ENCODE measurements around the gene ZFHX3. TPM values are rescaled to one million over a fixed set of nuclear protein-coding genes. Genes with fewer than 3 reads are reported as not detected.

Gene ZFHX3
- polyA plus RNA-seq, 4 donors = 0.45 to 12.8 (median 2.7) TPM

DNA sequence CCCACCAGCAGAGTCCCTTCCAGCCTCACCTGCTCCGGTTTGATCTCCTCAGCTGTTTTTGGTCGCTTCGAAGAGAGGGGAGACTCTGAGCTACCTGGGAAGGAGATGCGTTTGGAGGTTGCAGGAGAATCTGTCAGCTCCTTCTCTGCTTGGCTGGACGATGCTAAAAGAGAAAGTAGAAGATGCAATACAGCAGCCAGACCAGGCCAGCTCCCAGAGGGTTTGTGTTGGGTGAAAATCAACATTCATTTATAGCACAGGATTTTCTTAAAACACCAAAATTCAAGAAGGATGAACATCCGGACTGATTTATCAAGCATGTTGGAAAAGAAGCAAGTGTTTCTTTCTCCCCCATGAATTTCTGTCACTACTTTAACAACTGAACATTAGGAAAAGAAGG is 236.1 kb downstream of the ZFHX3 start:
- no peak overlapping the region for H3K4me3 ChIP-seq (ENCODE audit: low read depth in 1 of 3, low read length in 3 of 3)

DNA sequence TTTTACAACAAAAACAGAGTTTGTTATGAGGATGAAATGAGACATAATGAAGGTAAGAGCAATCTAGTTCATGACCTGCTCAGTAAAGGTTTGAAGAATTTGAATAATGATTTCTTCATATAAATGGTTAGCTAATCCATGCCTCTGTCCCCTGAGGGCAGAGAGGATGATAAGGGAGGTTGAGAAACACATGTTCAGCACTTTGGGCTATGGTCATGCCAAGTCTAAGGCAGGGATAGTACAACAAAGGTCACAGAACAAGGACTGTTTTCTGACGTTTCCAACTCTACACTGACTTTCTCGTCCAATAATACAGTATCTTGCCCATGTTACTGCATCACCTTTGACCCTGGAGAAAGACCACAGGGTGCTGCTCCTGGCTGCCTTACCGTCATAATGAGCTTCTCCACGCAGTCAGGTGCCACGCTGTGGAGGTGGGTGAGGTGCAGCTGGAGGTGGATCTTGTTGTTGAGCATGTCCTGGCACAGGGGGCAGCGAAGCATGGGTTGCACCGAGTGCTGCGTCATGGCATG is 236.7 kb downstream of the ZFHX3 start:
- Histone ChIP-seq H3K4me3 (ENCODE audit: low read depth in 1 of 3, low read length in 3 of 3) (no peak overlapping the region), H3K4me1 (ENCODE audit: control insufficient read depth in 3 of 3, insufficient read depth in 2 of 3, low read depth in 1 of 3, low read length in 2 of 3) (peaks cover 0 to 3% (median 0%) of the 10 kb centered on the region in 3 donors), H3K27me3 (ENCODE audit: control insufficient read depth in 3 of 3, insufficient read depth in 3 of 3, low read length in 3 of 3) (no peaks in the 10 kb centered on the region), H3K9me3 (ENCODE audit: control insufficient read depth in 2 of 2, insufficient read depth in 1 of 2, low read depth in 1 of 2, low read length in 1 of 2) (no peaks in the 10 kb centered on the region), H3K36me3 (ENCODE audit: control insufficient read depth in 3 of 3, insufficient read depth in 2 of 3, low read depth in 1 of 3, low read length in 3 of 3) (peaks cover 0 to 19% (median 2%) of the 10 kb centered on the region in 3 donors), H3K27ac (ENCODE audit: low read depth in 1 of 3, low read length in 2 of 3) (no peak overlapping the region)
- 88 to 92% (median 89%) methylated on average over 8 of the region's 8 CpGs for WGBS, 3 donors
- DNase-seq = no peak
- no peak for FAIRE-seq

More for the DNA sequence above, 236.1 kb downstream of the ZFHX3 start:
- Histone ChIP-seq H3K9me3 (ENCODE audit: control insufficient read depth in 2 of 2, insufficient read depth in 1 of 2, low read depth in 1 of 2, low read length in 1 of 2) (no peaks in the 10 kb centered on the region), H3K36me3 (ENCODE audit: control insufficient read depth in 3 of 3, insufficient read depth in 2 of 3, low read depth in 1 of 3, low read length in 3 of 3) (peaks cover 0 to 17% (median 2%) of the 10 kb centered on the region in 3 donors), H3K27ac (ENCODE audit: low read depth in 1 of 3, low read length in 2 of 3) (no peak overlapping the region), H3K27me3 (ENCODE audit: control insufficient read depth in 3 of 3, insufficient read depth in 3 of 3, low read length in 3 of 3) (no peaks in the 10 kb centered on the region), H3K4me1 (ENCODE audit: control insufficient read depth in 3 of 3, insufficient read depth in 2 of 3, low read depth in 1 of 3, low read length in 2 of 3) (peaks cover 0 to 3% (median 0%) of the 10 kb centered on the region in 3 donors)
- WGBS, 3 donors = 90 to 92% (median 90%) methylated on average over 6 of the region's 6 CpGs
- DNase-seq = no peak
- FAIRE-seq = no peak

DNA sequence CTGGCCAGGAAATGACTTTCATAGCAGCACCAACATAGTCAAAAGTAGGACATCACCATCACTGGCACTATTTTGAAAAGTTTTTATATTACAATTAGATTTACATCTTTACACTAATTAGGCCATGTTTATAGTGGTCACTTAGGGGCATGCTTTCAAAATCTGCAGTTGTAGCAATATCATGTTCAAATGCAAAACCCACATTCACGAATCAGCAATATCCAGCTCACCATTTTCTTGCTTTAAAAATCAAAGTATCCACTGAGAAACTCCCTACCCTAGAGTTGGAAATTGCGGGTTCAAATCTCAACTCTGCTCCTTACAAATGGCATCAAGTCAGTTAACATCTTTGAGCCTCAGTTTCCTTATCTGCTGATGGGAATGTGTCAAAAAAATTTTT is 237.4 kb downstream of the ZFHX3 start:
- Histone ChIP-seq H3K9me3 (ENCODE audit: control insufficient read depth in 2 of 2, insufficient read depth in 1 of 2, low read depth in 1 of 2, low read length in 1 of 2) (no peaks in the 10 kb centered on the region), H3K27ac (ENCODE audit: low read depth in 1 of 3, low read length in 2 of 3) (no peak overlapping the region), H3K4me3 (ENCODE audit: low read depth in 1 of 3, low read length in 3 of 3) (no peak overlapping the region), H3K4me1 (ENCODE audit: control insufficient read depth in 3 of 3, insufficient read depth in 2 of 3, low read depth in 1 of 3, low read length in 2 of 3) (peaks cover 0 to 3% (median 0%) of the 10 kb centered on the region in 3 donors), H3K36me3 (ENCODE audit: control insufficient read depth in 3 of 3, insufficient read depth in 2 of 3, low read depth in 1 of 3, low read length in 3 of 3) (peaks cover 0 to 22% (median 2%) of the 10 kb centered on the region in 3 donors), H3K27me3 (ENCODE audit: control insufficient read depth in 3 of 3, insufficient read depth in 3 of 3, low read length in 3 of 3) (no peaks in the 10 kb centered on the region)
- no peak for FAIRE-seq
- DNase-seq = no peak
- WGBS, 3 donors = 65 to 91% (median 91%) methylated on average over 2 of the region's 2 CpGs

DNA sequence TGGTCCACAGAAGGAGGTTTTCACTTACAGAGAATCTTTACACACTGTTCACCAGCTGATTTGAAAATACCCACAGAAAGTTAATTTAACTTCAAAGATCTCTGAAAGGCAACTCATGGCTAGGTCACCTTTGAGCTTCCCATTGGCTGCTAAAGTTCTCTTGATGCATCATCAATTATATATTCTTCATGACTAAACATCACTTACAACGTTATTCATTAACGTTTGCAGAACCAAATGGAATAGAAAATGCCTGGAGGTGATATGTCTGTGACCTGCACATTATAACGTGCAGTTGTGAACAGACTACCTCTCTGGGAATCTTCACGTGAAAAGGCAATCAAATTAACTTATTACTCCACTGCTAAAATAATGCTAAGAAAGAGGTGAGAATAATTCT is 238.5 kb downstream of the ZFHX3 start:
- H3K4me1 ChIP-seq (ENCODE audit: control insufficient read depth in 3 of 3, insufficient read depth in 2 of 3, low read depth in 1 of 3, low read length in 2 of 3) = peaks cover 0 to 3% (median 0%) of the 10 kb centered on the region in 3 donors
- H3K27me3 ChIP-seq (ENCODE audit: control insufficient read depth in 3 of 3, insufficient read depth in 3 of 3, low read length in 3 of 3) = no peaks in the 10 kb centered on the region
- no peak overlapping the region for H3K4me3 ChIP-seq (ENCODE audit: low read depth in 1 of 3, low read length in 3 of 3)
- FAIRE-seq = no peak
- no peaks in the 10 kb centered on the region for H3K9me3 ChIP-seq (ENCODE audit: control insufficient read depth in 2 of 2, insufficient read depth in 1 of 2, low read depth in 1 of 2, low read length in 1 of 2)
- H3K27ac ChIP-seq (ENCODE audit: low read depth in 1 of 3, low read length in 2 of 3) = no peak overlapping the region
- 87 to 91% (median 90%) methylated on average over 4 of the region's 4 CpGs for WGBS, 3 donors
- no peak for DNase-seq
- H3K36me3 ChIP-seq (ENCODE audit: control insufficient read depth in 3 of 3, insufficient read depth in 2 of 3, low read depth in 1 of 3, low read length in 3 of 3) = peaks cover 0 to 22% (median 2%) of the 10 kb centered on the region in 3 donors

DNA sequence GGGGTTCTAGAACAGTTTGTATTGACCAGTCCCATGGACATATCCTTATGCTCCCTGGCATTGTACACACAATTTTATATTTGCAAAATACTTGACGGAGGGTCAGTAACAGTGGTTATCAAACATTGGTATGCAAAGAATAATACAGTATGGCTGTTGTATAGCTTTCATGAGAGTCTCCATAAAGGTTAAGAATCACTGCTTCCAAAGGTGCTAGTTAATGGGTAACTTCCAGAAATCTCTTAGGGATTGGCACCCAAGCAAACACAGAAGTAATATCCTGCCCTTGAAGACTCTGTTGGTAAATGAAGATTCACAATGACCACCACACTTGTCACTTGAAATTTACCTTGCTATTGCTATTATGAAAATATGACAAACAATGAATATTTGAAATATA is 239.2 kb downstream of the ZFHX3 start:
- H3K27ac ChIP-seq (ENCODE audit: low read depth in 1 of 3, low read length in 2 of 3) = no peak overlapping the region
- FAIRE-seq (no peak), DNase-seq (peak; percentile 12 to 28)
- no peak overlapping the region for H3K4me3 ChIP-seq (ENCODE audit: low read depth in 1 of 3, low read length in 3 of 3)
- H3K27me3 ChIP-seq (ENCODE audit: control insufficient read depth in 3 of 3, insufficient read depth in 3 of 3, low read length in 3 of 3) = no peaks in the 10 kb centered on the region
- peaks cover 0 to 22% (median 2%) of the 10 kb centered on the region in 3 donors for H3K36me3 ChIP-seq (ENCODE audit: control insufficient read depth in 3 of 3, insufficient read depth in 2 of 3, low read depth in 1 of 3, low read length in 3 of 3)
- H3K9me3 ChIP-seq (ENCODE audit: control insufficient read depth in 2 of 2, insufficient read depth in 1 of 2, low read depth in 1 of 2, low read length in 1 of 2) = no peaks in the 10 kb centered on the region
- WGBS, 3 donors = 66 to 86% (median 81%) methylated on average over 1 of the region's 1 CpG
- H3K4me1 ChIP-seq (ENCODE audit: control insufficient read depth in 3 of 3, insufficient read depth in 2 of 3, low read depth in 1 of 3, low read length in 2 of 3) = peaks cover 0 to 3% (median 0%) of the 10 kb centered on the region in 3 donors

DNA sequence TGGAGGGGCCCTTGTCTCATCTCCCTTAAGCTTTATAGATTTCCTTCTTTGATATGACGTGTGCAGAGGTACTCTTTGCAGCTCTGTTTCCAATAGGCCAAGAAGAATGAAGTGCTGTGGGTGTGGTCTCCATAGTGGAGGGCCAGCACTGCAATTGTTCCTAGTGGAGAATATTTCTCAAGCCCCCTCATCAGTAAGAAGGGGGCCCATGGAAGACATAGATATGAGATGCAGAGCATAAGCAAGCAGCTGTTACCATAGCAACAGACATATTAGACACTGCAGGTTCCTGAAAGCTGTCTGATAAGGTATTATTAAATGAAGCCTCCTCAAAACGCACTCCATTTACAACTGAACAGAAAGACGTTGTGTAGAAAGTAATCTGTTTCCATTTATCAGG is 240.7 kb downstream of the ZFHX3 start:
- peaks cover 0 to 3% (median 0%) of the 10 kb centered on the region in 3 donors for H3K4me1 ChIP-seq (ENCODE audit: control insufficient read depth in 3 of 3, insufficient read depth in 2 of 3, low read depth in 1 of 3, low read length in 2 of 3)
- H3K27ac ChIP-seq (ENCODE audit: low read depth in 1 of 3, low read length in 2 of 3) = no peak overlapping the region
- FAIRE-seq (no peak), DNase-seq (no peak)
- WGBS, 3 donors = 78 to 82% (median 79%) methylated on average over 3 of the region's 3 CpGs
- H3K27me3 ChIP-seq (ENCODE audit: control insufficient read depth in 3 of 3, insufficient read depth in 3 of 3, low read length in 3 of 3) = no peaks in the 10 kb centered on the region
- peaks cover 0 to 22% (median 2%) of the 10 kb centered on the region in 3 donors for H3K36me3 ChIP-seq (ENCODE audit: control insufficient read depth in 3 of 3, insufficient read depth in 2 of 3, low read depth in 1 of 3, low read length in 3 of 3)
- no peak overlapping the region for H3K4me3 ChIP-seq (ENCODE audit: low read depth in 1 of 3, low read length in 3 of 3)
- H3K9me3 ChIP-seq (ENCODE audit: control insufficient read depth in 2 of 2, insufficient read depth in 1 of 2, low read depth in 1 of 2, low read length in 1 of 2) = no peaks in the 10 kb centered on the region

DNA sequence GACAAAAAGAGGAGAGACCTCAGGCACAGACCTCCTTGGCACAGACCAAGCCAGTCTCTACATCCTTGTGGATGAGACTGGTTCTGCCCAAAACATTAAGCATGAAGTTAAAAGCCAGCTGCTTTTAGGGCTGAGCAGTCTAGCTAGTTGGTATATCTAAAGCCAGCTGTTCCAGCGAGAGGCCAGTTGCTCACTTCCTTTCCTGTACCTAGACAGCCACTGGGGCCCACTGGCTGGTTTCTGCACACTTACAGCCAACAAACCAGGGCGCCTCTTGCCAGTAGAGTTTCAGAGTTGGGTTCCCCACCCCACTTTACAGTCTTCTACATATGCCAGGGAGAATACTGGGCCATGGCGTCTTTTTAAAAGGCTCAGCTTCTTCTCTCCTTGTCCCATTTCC is 242.4 kb downstream of the ZFHX3 start:
- no peak overlapping the region for H3K4me3 ChIP-seq (ENCODE audit: low read depth in 1 of 3, low read length in 3 of 3)
- WGBS, 3 donors = 93 to 97% (median 93%) methylated on average over 3 of the region's 3 CpGs
- peaks cover 0 to 17% (median 0%) of the 10 kb centered on the region in 3 donors for H3K36me3 ChIP-seq (ENCODE audit: control insufficient read depth in 3 of 3, insufficient read depth in 2 of 3, low read depth in 1 of 3, low read length in 3 of 3)
- no peak overlapping the region for H3K27ac ChIP-seq (ENCODE audit: low read depth in 1 of 3, low read length in 2 of 3)
- no peak for DNase-seq
- peaks cover 0 to 3% (median 0%) of the 10 kb centered on the region in 3 donors for H3K4me1 ChIP-seq (ENCODE audit: control insufficient read depth in 3 of 3, insufficient read depth in 2 of 3, low read depth in 1 of 3, low read length in 2 of 3)
- no peaks in the 10 kb centered on the region for H3K9me3 ChIP-seq (ENCODE audit: control insufficient read depth in 2 of 2, insufficient read depth in 1 of 2, low read depth in 1 of 2, low read length in 1 of 2)
- H3K27me3 ChIP-seq (ENCODE audit: control insufficient read depth in 3 of 3, insufficient read depth in 3 of 3, low read length in 3 of 3) = no peaks in the 10 kb centered on the region
- FAIRE-seq = no peak

DNA sequence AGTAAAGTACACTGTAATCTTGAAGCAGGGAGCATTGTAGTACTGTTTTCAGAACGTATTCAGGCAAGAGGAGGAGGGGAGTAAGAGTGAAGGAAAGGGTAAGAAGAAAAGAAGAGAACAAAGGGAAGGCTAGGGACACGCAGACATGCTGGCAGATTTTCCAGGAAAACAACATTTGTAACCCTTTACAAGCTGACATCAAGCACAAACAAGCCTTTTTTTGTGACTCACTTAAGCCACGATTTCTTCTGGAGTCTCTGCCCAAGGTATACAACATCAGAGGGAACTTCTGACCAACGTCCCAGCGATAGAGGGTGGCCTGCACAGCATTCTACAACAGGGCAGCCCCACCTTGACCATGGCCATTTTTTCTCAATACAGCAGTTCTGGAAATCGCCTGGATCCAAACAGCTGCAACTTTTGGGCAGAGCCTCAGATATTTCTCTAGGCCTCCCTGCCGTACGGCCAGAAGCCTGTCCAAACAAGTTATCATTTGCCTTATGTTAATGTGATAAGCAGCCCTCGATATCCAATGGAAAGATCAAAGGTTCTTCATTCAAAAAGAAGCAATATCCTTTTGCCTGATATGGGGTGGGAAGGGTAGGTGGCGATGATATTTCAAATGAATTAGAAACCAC is 247.3 kb downstream of the ZFHX3 start:
- WGBS, 3 donors = 32 to 55% (median 51%) methylated on average over 10 of the region's 10 CpGs
- peaks cover 0 to 35% (median 0%) of the 10 kb centered on the region in 3 donors for H3K36me3 ChIP-seq (ENCODE audit: control insufficient read depth in 3 of 3, insufficient read depth in 2 of 3, low read depth in 1 of 3, low read length in 3 of 3)
- no peaks in the 10 kb centered on the region for H3K9me3 ChIP-seq (ENCODE audit: control insufficient read depth in 2 of 2, insufficient read depth in 1 of 2, low read depth in 1 of 2, low read length in 1 of 2)
- H3K4me3 ChIP-seq (ENCODE audit: low read depth in 1 of 3, low read length in 3 of 3) = no peak overlapping the region
- no peak overlapping the region for H3K27ac ChIP-seq (ENCODE audit: low read depth in 1 of 3, low read length in 2 of 3)
- no peak for DNase-seq
- FAIRE-seq = no peak
- H3K27me3 ChIP-seq (ENCODE audit: control insufficient read depth in 3 of 3, insufficient read depth in 3 of 3, low read length in 3 of 3) = no peaks in the 10 kb centered on the region
- H3K4me1 ChIP-seq (ENCODE audit: control insufficient read depth in 3 of 3, insufficient read depth in 2 of 3, low read depth in 1 of 3, low read length in 2 of 3) = no peaks in the 10 kb centered on the region
